NCI-H1694 treated with DMSO at 0.1 percent for 48 hours (cell line): Measurements from ENCODE around the gene CST2.
"Not testable (repeated sequence)": the region's sequence is repeated elsewhere in the genome, so short reads cannot be mapped to it uniquely, and the experiment has no call there.

Source experiments
- DNase-seq: peaks from one replicate; lab custom pipeline; 2025; lab: John Stamatoyannopoulos, UW

Gene CST2

DNA sequence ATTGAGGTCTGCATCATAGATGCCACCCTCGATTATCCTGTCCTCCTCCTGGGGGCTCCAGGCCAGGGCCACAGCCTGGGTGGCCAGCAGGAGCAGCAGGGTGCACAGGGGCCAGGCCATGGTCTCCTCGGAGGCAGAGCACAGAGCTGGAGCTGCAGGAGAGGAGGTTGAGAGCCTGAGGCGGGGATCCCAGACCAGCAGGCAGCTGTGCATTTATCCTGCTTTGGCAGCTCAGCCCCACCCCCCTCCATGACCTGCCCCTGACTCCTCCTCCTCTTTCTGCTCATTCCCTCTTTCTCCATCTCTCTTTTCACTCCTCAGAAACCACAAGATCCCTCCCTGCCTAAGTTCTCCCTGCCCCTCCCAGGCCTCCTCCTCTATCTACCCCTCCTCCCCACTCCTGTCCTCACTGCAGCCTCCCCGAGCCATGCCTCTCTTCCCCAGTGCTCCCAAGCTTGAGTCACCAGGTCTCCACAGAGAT, at the start of gene CST2:
Gene CST2, minus strand, starts transcription at position 189 of the 481 bp plus-strand sequence. Its CDS starts 69 bp downstream, at position 120.
- no peak for DNase-seq

DNA sequence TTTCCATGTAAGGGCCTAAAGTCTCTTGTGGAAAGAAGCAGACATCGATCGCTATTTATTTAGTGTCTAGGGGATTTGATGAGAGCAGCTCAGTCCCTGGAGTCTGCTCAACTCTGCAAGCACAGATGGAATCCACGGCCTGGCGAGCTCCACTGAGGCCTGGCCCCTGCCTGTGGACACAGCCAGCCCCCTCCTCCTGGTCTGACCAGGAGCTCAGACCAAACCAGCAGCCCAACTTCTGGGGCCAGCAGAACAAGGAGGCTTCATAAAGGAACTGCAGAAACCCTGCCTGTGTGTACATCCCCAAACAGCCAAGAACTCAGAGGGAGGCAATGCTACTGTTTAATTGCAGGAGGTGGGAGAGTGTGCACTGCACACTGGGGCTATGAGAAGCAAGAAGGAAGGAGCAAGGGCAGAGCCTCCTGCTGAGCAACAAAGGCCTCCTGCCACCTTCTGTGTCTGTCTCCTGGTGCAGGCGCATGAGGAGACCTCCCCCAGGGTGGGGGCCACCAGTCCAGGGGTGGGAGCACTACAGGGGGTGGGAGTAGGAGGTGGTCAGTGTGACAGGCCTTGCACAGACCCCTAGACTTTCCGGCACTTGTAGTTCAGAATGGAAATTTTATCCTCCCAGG, 49.2 kb upstream of the CST2 start:
- no peak for DNase-seq

DNA sequence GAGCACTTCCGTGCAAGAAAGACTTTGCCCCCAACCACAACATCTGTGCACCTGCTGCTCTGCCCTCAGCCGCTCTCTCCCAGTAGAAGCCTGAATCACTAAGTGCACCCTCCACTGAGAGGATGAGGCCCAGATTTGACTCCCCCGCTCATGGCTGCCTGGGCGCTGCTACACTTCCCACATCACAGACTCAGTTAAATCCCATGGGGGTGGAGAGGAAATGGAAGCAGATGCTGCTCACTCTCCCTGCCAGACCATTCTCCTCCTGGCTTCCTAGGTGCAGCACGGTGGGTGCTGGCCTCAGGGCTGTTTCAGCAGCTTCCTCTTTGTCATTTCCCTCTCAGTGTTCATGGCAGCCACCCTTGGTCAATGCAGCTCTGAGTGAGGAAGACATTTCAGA, 48.2 kb upstream of the CST2 start:
- no peak for DNase-seq

- no peak for DNase-seq
Observed at GRCh38 chr20:23873370-23874015, 47.0 kb upstream of the CST2 start.

- no peak for DNase-seq
Observed at GRCh38 chr20:23872065-23872464, 45.5 kb upstream of the CST2 start.

GRCh38 chr20:23870461-23870860, 43.9 kb upstream of the CST2 start:
- no peak for DNase-seq

- no peak for DNase-seq
Observed at GRCh38 chr20:23869520-23869919, 43.0 kb upstream of the CST2 start.

GRCh38 chr20:23868321-23868720, 41.8 kb upstream of the CST2 start:
- no peak for DNase-seq

GRCh38 chr20:23867152-23867776, 40.7 kb upstream of the CST2 start:
- DNase-seq, result no peak

DNA sequence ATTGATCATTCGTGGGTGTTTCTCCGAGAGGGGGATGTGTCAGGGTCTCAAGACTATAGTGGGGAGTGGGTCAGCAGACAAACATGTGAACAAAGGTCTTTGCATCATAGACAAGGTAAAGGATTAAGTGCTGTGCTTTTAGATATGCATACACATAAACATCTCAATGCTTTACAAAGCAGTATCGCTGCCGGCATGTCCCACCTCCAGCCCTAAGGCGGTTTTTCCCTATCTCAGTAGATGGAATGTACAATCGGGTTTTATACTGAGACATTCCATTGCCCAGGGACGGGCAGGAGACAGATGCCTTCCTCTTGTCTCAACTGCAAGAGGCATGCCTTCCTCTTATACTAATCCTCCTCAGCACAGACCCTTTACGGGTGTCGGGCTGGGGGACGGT, 34.2 kb upstream of the CST2 start:
- not testable (repeated sequence) for DNase-seq

GRCh38 chr20:23857962-23858595, 31.6 kb upstream of the CST2 start:
- DNase-seq, result no peak

- DNase-seq, result no peak
Observed at GRCh38 chr20:23856736-23857135, 30.2 kb upstream of the CST2 start.

DNA sequence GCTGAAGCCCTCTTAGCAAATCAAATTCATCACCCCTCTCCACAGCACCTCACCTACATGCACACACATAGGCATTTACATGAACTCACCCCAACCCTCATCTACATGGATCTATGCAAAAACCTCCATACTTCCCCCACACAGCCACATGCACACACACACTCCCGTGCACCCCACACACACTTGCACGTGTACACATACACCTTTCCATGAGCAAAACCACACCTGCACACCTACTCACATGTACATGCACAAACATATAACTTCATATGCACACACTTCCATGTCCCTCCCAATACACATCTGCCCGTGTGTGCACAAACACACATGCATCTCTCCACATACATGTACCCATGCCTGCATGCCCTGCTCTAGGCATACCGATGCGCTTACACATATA, 29.7 kb upstream of the CST2 start:
- no peak for DNase-seq

- DNase-seq, result no peak
Observed at GRCh38 chr20:23841693-23842092, 15.2 kb upstream of the CST2 start.

GRCh38 chr20:23835716-23836115, 9.2 kb upstream of the CST2 start:
- no peak for DNase-seq

DNA sequence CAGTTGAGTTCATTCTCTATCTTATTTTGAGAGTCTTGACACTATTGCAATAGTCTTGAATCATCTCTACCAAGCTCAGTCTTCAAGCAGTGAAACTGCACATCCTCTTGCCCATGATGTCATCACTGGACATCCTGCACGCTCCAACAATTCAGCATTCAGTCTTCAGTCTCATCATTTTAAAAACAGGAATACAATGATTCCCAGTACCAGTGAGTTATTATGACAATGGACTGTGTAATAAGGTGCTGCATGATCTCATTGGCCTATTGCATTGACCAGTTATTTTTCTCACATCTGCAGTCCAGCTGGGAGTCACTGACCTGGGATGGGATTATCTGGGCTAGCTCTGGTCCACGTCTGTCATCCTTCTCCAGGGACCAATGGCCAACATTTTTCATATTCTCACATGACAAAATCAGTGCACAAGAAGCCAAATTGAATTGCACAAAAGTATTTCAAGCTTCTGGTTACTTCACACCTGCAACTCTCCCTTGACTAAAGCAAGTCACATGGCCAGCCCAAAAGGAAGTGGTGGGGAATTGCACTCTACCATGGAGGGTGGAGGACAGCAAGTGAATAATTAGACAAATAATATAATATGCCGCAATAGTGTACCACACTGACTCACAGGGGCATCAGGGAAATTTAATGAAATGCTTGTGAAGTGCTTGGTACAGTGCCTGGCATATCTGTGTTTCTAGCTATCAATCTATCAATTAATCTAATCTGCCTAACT, 6.4 kb upstream of the CST2 start:
- no peak for DNase-seq

GRCh38 chr20:23831961-23832360, 5.4 kb upstream of the CST2 start:
- DNase-seq, result not testable (repeated sequence)

GRCh38 chr20:23823621-23824324, 2.8 kb downstream of the CST2 start:
- no peak for DNase-seq

DNA sequence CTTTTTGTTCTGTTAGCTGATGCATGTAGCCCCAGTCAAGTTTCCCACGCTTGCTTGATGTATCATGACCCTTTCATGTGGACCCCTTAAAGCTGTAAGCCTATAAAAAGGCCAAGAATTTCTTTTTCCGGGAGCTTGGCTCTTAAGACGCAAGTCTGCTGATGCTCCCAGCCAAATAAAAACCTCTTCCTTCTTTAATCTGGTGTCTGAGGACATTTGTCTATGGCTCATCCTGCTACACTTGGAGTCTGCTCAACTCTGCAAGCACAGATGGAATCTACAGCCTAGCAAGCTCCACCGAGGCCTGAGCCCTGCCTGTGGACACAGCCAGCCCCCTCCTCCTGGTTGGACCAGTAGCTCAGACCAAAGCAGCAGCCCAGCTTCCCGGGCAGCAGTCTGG, 3.4 kb downstream of the CST2 start:
- DNase-seq, result no peak

DNA sequence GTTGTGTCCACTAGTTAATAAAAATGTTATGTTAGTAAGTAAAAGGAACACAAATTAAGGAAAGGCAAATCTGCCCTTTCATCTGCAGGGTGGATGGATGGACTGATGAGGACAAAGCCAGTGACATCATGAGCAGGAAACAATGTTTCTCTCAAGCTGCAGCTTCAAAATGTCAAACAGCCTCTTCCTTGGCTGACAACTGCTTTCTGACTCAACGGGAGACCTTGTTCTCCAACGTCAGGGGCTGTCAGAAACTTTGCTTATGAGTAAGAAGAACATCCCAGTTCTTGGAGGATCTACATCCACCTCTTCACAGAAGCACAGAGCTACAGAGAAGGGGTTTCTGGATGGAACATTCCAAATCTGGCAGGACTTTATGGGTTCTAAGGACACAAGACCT, 6.0 kb downstream of the CST2 start:
- DNase-seq, result no peak

- DNase-seq, result not testable (repeated sequence)
Observed at GRCh38 chr20:23811559-23811958, 15.0 kb downstream of the CST2 start.
